AG04449 (cell line): ENCODE data around the gene RNH1.
"Not testable (repeated sequence)": the region's sequence is repeated elsewhere in the genome, so short reads cannot be mapped to it uniquely, and the experiment has no call there.

ENCODE experiments used
- CTCF ChIA-PET: fragments of 350-600 bp; formaldehyde crosslinking; extraction: SDS; loops from one replicate; lab custom pipeline; 2021; ENCODE audit warnings: antibody characterized with exemption; lab: Yijun Ruan, JAX
- POLR2A ChIA-PET: fragments of 400-600, 350-600 bp; formaldehyde crosslinking; extraction: SDS; loops from one replicate; lab custom pipeline; 2020; ENCODE audit warnings: antibody characterized with exemption, inconsistent platforms; lab: Yijun Ruan, JAX
- DNase-seq: peaks from one replicate; pipeline ENCODE4 v3.0.0-alpha.2; 2010; ENCODE audit warnings: low read depth, low spot score
- H3K4me3 ChIP-seq: 2 replicates; pipeline ENCODE4 v1.5.1; 2011; ENCODE audit warnings: low read depth, mild to moderate bottlenecking, control low read depth, low read length
- CTCF ChIP-seq: IDR thresholded peaks from one replicate; pipeline ENCODE4 v1.5.1; 2011; ENCODE audit warnings: mild to moderate bottlenecking, moderate library complexity, low read length, control low read depth, inconsistent platforms; ENCODE audit not compliant: insufficient read depth; ENCODE audit errors: missing control alignments

Gene RNH1

GRCh38 chr11:471468-472145 lies 35.4 kb downstream of the RNH1 start:
- H3K4me3 ChIP-seq: no peak overlapping the region
- POLR2A ChIA-PET: interaction anchor here (1.4 kb wide), 1 partner anchor 35 kb away, joined by 3 read pairs; the partner anchor contains the start of gene RNH1
- CTCF ChIA-PET: interaction anchor here (2.0 to 3.0 kb wide), 2 partner anchors 8 to 22 kb away, joined by 6 to 24 read pairs; partner anchors contain the start of gene PTDSS2
- DNase-seq: no peak
- no peak for TF ChIP-seq CTCF

GRCh38 chr11:469684-470560 lies 37.1 kb downstream of the RNH1 start:
- H3K4me3 ChIP-seq: peak overlapping the region; percentile 30
- CTCF ChIA-PET: interaction anchor here (2.0 to 3.0 kb wide), 2 partner anchors 9 to 21 kb away, joined by 6 to 24 read pairs; partner anchors contain the start of gene PTDSS2
- POLR2A ChIA-PET: no interaction called here
- DNase-seq: peak; percentile 37
- peak; percentile 5 for TF ChIP-seq CTCF

GRCh38 chr11:469026-469683 lies 37.9 kb downstream of the RNH1 start:
- CTCF ChIA-PET: interaction anchor here (2.0 to 3.0 kb wide), 2 partner anchors 10 to 20 kb away, joined by 6 to 24 read pairs; partner anchors contain the start of gene PTDSS2
- DNase-seq, POLR2A ChIA-PET: not testable (repeated sequence)
- peak overlapping the region; percentile 30 for H3K4me3 ChIP-seq

- no peak for TF ChIP-seq CTCF
- POLR2A ChIA-PET: no interaction called here
- CTCF ChIA-PET: no interaction called here
- no peak overlapping the region for H3K4me3 ChIP-seq
- DNase-seq: no peak
These were observed 38.5 kb downstream of the RNH1 start for GRCh38 chr11:468493-468892.

- no peak overlapping the region for H3K4me3 ChIP-seq
- ChIA-PET POLR2A (no interaction called here), CTCF (no interaction called here)
- DNase-seq: no peak
- no peak for TF ChIP-seq CTCF
These were observed 39.0 kb downstream of the RNH1 start for GRCh38 chr11:468036-468435.

- H3K4me3 ChIP-seq: no peak overlapping the region
- no peak for DNase-seq
- CTCF ChIA-PET: interaction anchor here (0.8 to 2.3 kb wide), 3 partner anchors 14 to 17 kb away, joined by 3 to 15 read pairs (median 3); partner anchors contain the start of gene PTDSS2
- POLR2A ChIA-PET: no interaction called here
- no peak for TF ChIP-seq CTCF
These were observed 41.0 kb downstream of the RNH1 start for GRCh38 chr11:465896-466530.
